ENCODE data around the gene WDFY2.

DNA sequence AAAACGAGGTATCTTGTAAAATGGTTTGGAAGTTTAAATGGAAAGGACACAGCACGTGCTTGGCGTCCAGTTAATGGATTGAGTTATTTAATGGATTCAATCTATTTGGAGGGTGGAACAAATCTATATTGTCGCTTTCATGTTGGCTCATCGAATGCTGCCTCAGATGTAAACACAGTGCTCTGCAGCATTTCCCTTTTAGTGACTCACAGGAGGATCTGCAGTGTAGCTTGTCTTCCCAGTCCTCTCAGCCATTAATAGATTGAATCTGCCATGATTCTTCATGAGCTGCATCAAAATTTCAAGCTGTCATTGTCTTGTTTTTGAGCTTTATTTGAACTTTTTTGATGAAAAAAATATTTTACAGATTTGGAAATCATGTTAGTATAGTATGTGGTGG is 175.0 kb downstream of the WDFY2 start:
- no peak for TF ChIP-seq EZH2 (IDR thresholded peaks at IDR 0.05; ENCODE audit: borderline replicate concordance, low read length)
- TF ChIP-seq, protein P1, sequence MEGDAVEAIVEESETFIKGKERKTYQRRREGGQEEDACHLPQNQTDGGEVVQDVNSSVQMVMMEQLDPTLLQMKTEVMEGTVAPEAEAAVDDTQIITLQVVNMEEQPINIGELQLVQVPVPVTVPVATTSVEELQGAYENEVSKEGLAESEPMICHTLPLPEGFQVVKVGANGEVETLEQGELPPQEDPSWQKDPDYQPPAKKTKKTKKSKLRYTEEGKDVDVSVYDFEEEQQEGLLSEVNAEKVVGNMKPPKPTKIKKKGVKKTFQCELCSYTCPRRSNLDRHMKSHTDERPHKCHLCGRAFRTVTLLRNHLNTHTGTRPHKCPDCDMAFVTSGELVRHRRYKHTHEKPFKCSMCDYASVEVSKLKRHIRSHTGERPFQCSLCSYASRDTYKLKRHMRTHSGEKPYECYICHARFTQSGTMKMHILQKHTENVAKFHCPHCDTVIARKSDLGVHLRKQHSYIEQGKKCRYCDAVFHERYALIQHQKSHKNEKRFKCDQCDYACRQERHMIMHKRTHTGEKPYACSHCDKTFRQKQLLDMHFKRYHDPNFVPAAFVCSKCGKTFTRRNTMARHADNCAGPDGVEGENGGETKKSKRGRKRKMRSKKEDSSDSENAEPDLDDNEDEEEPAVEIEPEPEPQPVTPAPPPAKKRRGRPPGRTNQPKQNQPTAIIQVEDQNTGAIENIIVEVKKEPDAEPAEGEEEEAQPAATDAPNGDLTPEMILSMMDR (conservative IDR thresholded peaks at IDR 0.05 in 1 of 2, IDR thresholded peaks at IDR 0.05 in 1 of 2; ENCODE audit: extremely low read depth in 1 of 2, insufficient read depth in 1 of 2, low read depth in 1 of 2, low read length in 2 of 2) = no peak

All from mammary epithelial cell (primary cell).